Liver (tissue), 9 donors: Measurements from ENCODE around the gene BICDL2. TPM values are rescaled to one million over a fixed set of nuclear protein-coding genes. Genes with fewer than 3 reads are reported as not detected.

Source experiments
- DNase-seq: peaks from one replicate; pipeline ENCODE4 v3.0.0-alpha.2; 2017; ENCODE audit warnings: low spot score
- H3K27ac ChIP-seq, 2 donors: one replicate each; pipeline ENCODE4 v1.7.0; 2013; ENCODE audit warnings: inconsistent platforms in 2 of 2, low read length in 2 of 2, control low read depth in 1 of 2, low read depth in 1 of 2, mild to moderate bottlenecking in 1 of 2
- H3K27me3 ChIP-seq, 4 donors: one replicate each; pipeline versions ENCODE4 v1.6.1 to v1.7.0; 2013; ENCODE audit warnings: low read length in 3 of 4, inconsistent platforms in 1 of 4, mild to moderate bottlenecking in 1 of 4, moderate library complexity in 1 of 4; ENCODE audit not compliant: control insufficient read depth in 4 of 4, insufficient read depth in 4 of 4
- H3K36me3 ChIP-seq, 4 donors: one replicate each; pipeline versions ENCODE4 v1.6.1 to v1.7.0; 2013; ENCODE audit warnings: low read length in 3 of 4, mild to moderate bottlenecking in 3 of 4, low read depth in 1 of 4, moderate library complexity in 1 of 4; ENCODE audit not compliant: control insufficient read depth in 4 of 4, insufficient read depth in 3 of 4
- H3K4me1 ChIP-seq, 4 donors: one replicate each; pipeline versions ENCODE4 v1.6.1 to v1.7.0; 2013; ENCODE audit warnings: low read length in 3 of 4, mild to moderate bottlenecking in 3 of 4, moderate library complexity in 1 of 4; ENCODE audit not compliant: control insufficient read depth in 4 of 4, insufficient read depth in 4 of 4
- H3K4me3 ChIP-seq, 3 donors: one replicate each; pipeline versions ENCODE4 v1.6.1 to v1.7.0; 2013; ENCODE audit warnings: low read length in 3 of 3, control low read depth in 1 of 3, low read depth in 1 of 3, mild to moderate bottlenecking in 1 of 3
- H3K9ac ChIP-seq, 2 donors: one replicate each; pipeline ENCODE4 v1.7.0; 2013; ENCODE audit warnings: low read length in 2 of 2, mild to moderate bottlenecking in 2 of 2, moderate library complexity in 2 of 2, control low read depth in 1 of 2, low read depth in 1 of 2
- H3K9me3 ChIP-seq, 4 donors: one replicate each; pipeline versions ENCODE4 v1.6.1 to v1.7.0; 2013; ENCODE audit warnings: low read length in 3 of 4; ENCODE audit not compliant: control insufficient read depth in 4 of 4
- ATF3 ChIP-seq: IDR thresholded peaks from 2 replicates; pipeline ENCODE4 v1.6.1; 2016; ENCODE audit warnings: antibody characterized with exemption
- CTCF ChIP-seq: fragments of 150-350 bp; IDR thresholded peaks from 2 replicates; pipeline ENCODE4 v1.5.1; 2017; ENCODE audit warnings: improper control_type of control experiment, low read depth, low read length; ENCODE audit not compliant: missing input control
- EGR1 ChIP-seq, 2 donors: IDR thresholded peaks; 2 replicates each; pipeline ENCODE4 v1.6.1; 2016 to 2018; ENCODE audit warnings: antibody characterized with exemption in 2 of 2, low read depth in 2 of 2
- FOXA2 ChIP-seq: IDR thresholded peaks from 2 replicates; pipeline ENCODE4 v1.6.1; 2016; ENCODE audit warnings: antibody characterized with exemption
- GABPA ChIP-seq, 2 donors: IDR thresholded peaks in 1 of 2; conservative IDR thresholded peaks in 1 of 2; 2 replicates each; pipeline ENCODE4 v1.6.1; 2016; ENCODE audit warnings: antibody characterized with exemption in 2 of 2, mild to moderate bottlenecking in 1 of 2, moderate library complexity in 1 of 2
- HNF4A ChIP-seq, 2 donors: conservative IDR thresholded peaks; 2 replicates each; pipeline ENCODE4 v1.6.1; 2016; ENCODE audit warnings: antibody characterized with exemption in 2 of 2, mild to moderate bottlenecking in 2 of 2
- HNF4G ChIP-seq: IDR thresholded peaks from 2 replicates; pipeline ENCODE4 v1.6.1; 2016; ENCODE audit warnings: antibody characterized with exemption
- JUND ChIP-seq, 2 donors: IDR thresholded peaks; 2 replicates each; pipeline ENCODE4 v1.6.1; 2016; ENCODE audit warnings: antibody characterized with exemption in 2 of 2
- MAX ChIP-seq: IDR thresholded peaks from 2 replicates; pipeline ENCODE4 v1.6.1; 2016; ENCODE audit warnings: antibody characterized with exemption
- NR2F2 ChIP-seq: IDR thresholded peaks from 2 replicates; pipeline ENCODE4 v1.6.1; 2016; ENCODE audit warnings: antibody characterized with exemption
- RAD21 ChIP-seq, 2 donors: IDR thresholded peaks; 2 replicates each; pipeline ENCODE4 v1.6.1; 2016; ENCODE audit warnings: antibody characterized with exemption in 2 of 2, mild to moderate bottlenecking in 2 of 2
- RXRA ChIP-seq, 2 donors: IDR thresholded peaks; 2 replicates each; pipeline ENCODE4 v1.6.1; 2017 to 2018; ENCODE audit warnings: antibody characterized with exemption in 2 of 2, mild to moderate bottlenecking in 1 of 2
- SP1 ChIP-seq: IDR thresholded peaks from 2 replicates; pipeline ENCODE4 v1.6.1; 2018; ENCODE audit warnings: antibody characterized with exemption, mild to moderate bottlenecking
- TAF1 ChIP-seq: conservative IDR thresholded peaks from 2 replicates; pipeline ENCODE4 v1.6.1; 2016; ENCODE audit warnings: antibody characterized with exemption, mild to moderate bottlenecking
- YY1 ChIP-seq: IDR thresholded peaks from 2 replicates; pipeline ENCODE4 v1.6.1; 2016; ENCODE audit warnings: antibody characterized with exemption, mild to moderate bottlenecking
- ZBTB33 ChIP-seq: IDR thresholded peaks from 2 replicates; pipeline ENCODE4 v1.6.1; 2016; ENCODE audit warnings: antibody characterized with exemption
- WGBS: extraction: QIAGEN DNeasy Blood & Tissue Kit; methylation state at CpG from one replicate; pipeline ENCODE4 v1.1.7; 2013; 5-methylcytosine and 5-hydroxymethylcytosine counted together
- polyA plus RNA-seq, 2 donors: library from polyadenylated mRNA; stranded (reverse) in 1 of 2; unstranded in 1 of 2; fragments of 200-250 nt in 1 of 2; fragments of >200 nt in 1 of 2; fragmentation: Nextera tagmentation in 1 of 2; extraction: Ambion mirVana in 1 of 2; gene quantifications; one replicate each; pipeline versions ENCODE4 v1.2.1 to v1.2.3, GENCODE V29; 2013 to 2015
- total RNA-seq, 2 donors: library from RNA; depleted of rRNA; stranded (reverse); fragments of >200 nt; gene quantifications; one replicate each; pipeline ENCODE4 v1.2.3, GENCODE V29; 2014
- donor health status: healthy.
- donor health status: healthy.
- donor health status: healthy.
- donor health status: healthy.
- donor health status: healthy.

BICDL2 gene
- total and polyA plus RNA-seq, 4 donors, result 0.15 to 0.59 (median 0.33) TPM; not detected in 1

- Histone ChIP-seq H3K36me3 (peaks cover 0 to 14% (median 3%) of the 10 kb centered on the region in 4 donors), H3K27ac (no peak overlapping the region), H3K27me3 (peaks cover 0 to 5% (median 2%) of the 10 kb centered on the region in 4 donors), H3K4me3 (no peak overlapping the region), H3K9ac (no peak overlapping the region), H3K4me1 (peaks cover 0 to 22% (median 6%) of the 10 kb centered on the region in 4 donors), H3K9me3 (no peaks in the 10 kb centered on the region)
- TF ChIP-seq TAF1 (no peak), RAD21 (IDR thresholded peaks at IDR 0.05) (no peak), SP1 (no peak), YY1 (no peak), RXRA (IDR thresholded peaks at IDR 0.05) (no peak), ATF3 (no peak), FOXA2 (no peak), HNF4A (conservative IDR thresholded peaks at IDR 0.05) (no peak), HNF4G (no peak), CTCF (no peak), GABPA (IDR thresholded peaks at IDR 0.05 in 1 of 2, conservative IDR thresholded peaks at IDR 0.05 in 1 of 2) (no peak), NR2F2 (no peak), JUND (IDR thresholded peaks at IDR 0.05) (no peak), ZBTB33 (no peak), EGR1 (IDR thresholded peaks at IDR 0.05; ENCODE audit: low read depth in 2 of 2) (no peak), MAX (no peak)
- no peak for DNase-seq
- WGBS, result 21% methylated on average over 59 of the region's 59 CpGs
These were observed 7.1 kb downstream of the BICDL2 start for GRCh38 chr16:3029491-3030221.

GRCh38 chr16:3028716-3029319 is 7.9 kb downstream of the BICDL2 start:
- peaks cover 0 to 27% (median 6%) of the 10 kb centered on the region in 4 donors for H3K4me1 ChIP-seq
- H3K4me3 ChIP-seq, result no peak overlapping the region
- DNase-seq, result no peak
- peaks cover 0 to 5% (median 2%) of the 10 kb centered on the region in 4 donors for H3K27me3 ChIP-seq
- 33% methylated on average over 15 of the region's 15 CpGs for WGBS
- H3K9ac ChIP-seq, result no peak overlapping the region
- TF ChIP-seq YY1 (no peak), JUND (IDR thresholded peaks at IDR 0.05) (no peak), EGR1 (IDR thresholded peaks at IDR 0.05; ENCODE audit: low read depth in 2 of 2) (no peak), RXRA (IDR thresholded peaks at IDR 0.05) (no peak), RAD21 (IDR thresholded peaks at IDR 0.05) (no peak), NR2F2 (no peak)
- no peaks in the 10 kb centered on the region for H3K9me3 ChIP-seq
- peaks cover 0 to 14% (median 3%) of the 10 kb centered on the region in 4 donors for H3K36me3 ChIP-seq
- no peak overlapping the region for H3K27ac ChIP-seq
